ENCODE measurements around the gene DCBLD2.

DNA sequence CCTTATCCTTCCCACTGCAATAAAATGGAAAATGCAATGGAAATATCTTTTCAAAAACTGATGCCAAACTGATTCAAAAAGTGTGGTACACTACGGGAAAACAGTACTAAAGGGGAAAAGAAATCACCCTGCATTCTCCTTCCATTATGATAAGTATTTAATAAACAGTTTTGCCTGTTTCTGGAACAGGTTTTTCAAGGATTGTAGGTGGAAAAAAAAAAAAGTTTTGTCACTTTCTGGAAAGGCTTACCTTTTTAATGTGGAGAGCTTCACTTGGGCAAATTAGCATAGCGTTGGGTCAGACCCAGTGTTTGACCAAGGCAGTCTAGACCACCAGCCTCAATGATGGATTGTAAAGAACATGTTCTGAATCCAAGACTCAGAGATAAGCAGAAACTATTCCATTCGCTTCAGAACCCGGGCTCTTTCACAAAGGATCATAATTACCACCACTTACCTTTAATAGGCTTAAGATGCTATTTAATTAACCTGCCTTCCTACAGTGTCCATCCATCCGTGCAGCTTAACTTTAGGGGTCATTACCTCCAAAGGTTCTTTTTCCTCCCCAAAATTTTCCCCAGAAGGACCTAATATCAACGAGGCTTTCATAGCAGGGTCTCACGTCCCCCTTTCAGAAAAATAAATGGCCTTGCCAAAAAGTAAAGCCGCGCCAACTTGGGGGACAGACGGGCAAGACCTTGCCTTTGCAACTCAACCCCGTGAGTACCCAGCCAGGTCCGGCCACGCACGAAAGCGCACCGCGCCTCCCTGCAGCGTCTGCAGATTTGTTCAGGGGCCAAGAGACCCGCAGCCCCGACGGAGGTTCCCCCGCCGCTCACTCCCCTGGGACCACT lies 1.0 kb downstream of the DCBLD2 start:
- TF ChIP-seq POLR2A (IDR thresholded peaks at IDR 0.05; ENCODE audit: low read length): no peak
- TF ChIP-seq GATA1 (IDR thresholded peaks at IDR 0.05; ENCODE audit: low read depth, low read length): no peak

Measured in erythroblast (primary cell).